Kidney (tissue), 14 donors: ENCODE data around the gene FAM20C. TPM values are rescaled to one million over a fixed set of nuclear protein-coding genes. Genes with fewer than 3 reads are reported as not detected.

Source experiments
- DNase-seq, 5 donors: peaks; one replicate each; pipeline ENCODE4 v3.0.0-alpha.2; 2013 to 2020
- FAIRE-seq: peaks from 2 replicates; lab custom pipeline; 2012; peaks lifted over from hg19 to GRCh38; lab: Jason Lieb, UNC
- H3K27ac ChIP-seq, 2 donors: one replicate each; pipeline ENCODE4 v1.7.0; 2013; ENCODE audit warnings: low read depth in 2 of 2, low read length in 2 of 2, inconsistent platforms in 1 of 2
- H3K27me3 ChIP-seq: one replicate; pipeline ENCODE4 v1.7.1; 2013; ENCODE audit warnings: low read length, inconsistent platforms; ENCODE audit not compliant: control insufficient read depth, insufficient read depth
- H3K36me3 ChIP-seq, 3 donors: one replicate each; pipeline versions ENCODE4 v1.7.0 to v1.7.1; 2013; ENCODE audit warnings: low read length in 3 of 3, control low read depth in 1 of 3, inconsistent platforms in 1 of 3; ENCODE audit not compliant: insufficient read depth in 3 of 3, control insufficient read depth in 2 of 3
- H3K4me1 ChIP-seq, 3 donors: one replicate each; pipeline versions ENCODE4 v1.7.0 to v1.7.1; 2013; ENCODE audit warnings: low read length in 3 of 3, inconsistent platforms in 1 of 3, low read depth in 1 of 3; ENCODE audit not compliant: control insufficient read depth in 2 of 3, insufficient read depth in 2 of 3
- H3K4me3 ChIP-seq, 3 donors: one replicate each; pipeline versions ENCODE4 v1.7.0 to v1.8.1; 2013; ENCODE audit warnings: low read length in 3 of 3, control low read depth in 1 of 3, inconsistent platforms in 1 of 3
- H3K9ac ChIP-seq, 3 donors: one replicate each; pipeline versions ENCODE4 v1.7.0 to v1.7.1; 2013; ENCODE audit warnings: low read length in 3 of 3, control low read depth in 1 of 3, inconsistent platforms in 1 of 3
- H3K9me3 ChIP-seq, 3 donors: one replicate each; pipeline versions ENCODE4 v1.7.0 to v1.7.1; 2013; ENCODE audit warnings: low read length in 3 of 3, control low read depth in 1 of 3, inconsistent platforms in 1 of 3; ENCODE audit not compliant: control insufficient read depth in 2 of 3, insufficient read depth in 1 of 3
- intact Hi-C: fragments of 100-400 bp; cut with DNase I; formaldehyde crosslinking; loops from one replicate; pipeline ENCODE4 v1.11.1; 2022
- polyA plus RNA-seq: library from polyadenylated mRNA; stranded (reverse); fragments of 350-450 nt; fragmentation: Illumina TruSeq; extraction: RNeasy Lipid Tissue Mini Kit (QIAGEN cat#74804); gene quantifications from one replicate; pipeline ENCODE4 v1.2.3, GENCODE V29; 2014; ENCODE audit warnings: low read depth, low replicate concordance; ENCODE audit not compliant: insufficient read depth
- total RNA-seq: library from RNA; stranded (reverse); fragmentation: NEBNext Ultra II Directional; extraction: Animal tissue kit (Norgen Biotek cat#: 25700); gene quantifications from one replicate; pipeline ENCODE4 v1.2.1, GENCODE V29; 2021
- TF ChIP-seq, protein P1 (sequence below): IDR thresholded peaks from 3 replicates; pipeline ENCODE4 v1.5.1; 2012; ENCODE audit warnings: mild to moderate bottlenecking, moderate library complexity, borderline replicate concordance; ENCODE audit not compliant: insufficient read depth; ENCODE audit errors: extremely low read depth
- donor health status: control.
- donor health status: control.
- donor health status: control.
- donor health status: control.
- donor health status: control.
- donor health status: DM: yes; HTN: yes; CAD: no.
- donor health status: Normal renal cell carcinoma (clear cell type).

The FAM20C gene
- total and polyA plus RNA-seq, 2 donors from 2014 or later: 84.9 to 114 TPM

DNA sequence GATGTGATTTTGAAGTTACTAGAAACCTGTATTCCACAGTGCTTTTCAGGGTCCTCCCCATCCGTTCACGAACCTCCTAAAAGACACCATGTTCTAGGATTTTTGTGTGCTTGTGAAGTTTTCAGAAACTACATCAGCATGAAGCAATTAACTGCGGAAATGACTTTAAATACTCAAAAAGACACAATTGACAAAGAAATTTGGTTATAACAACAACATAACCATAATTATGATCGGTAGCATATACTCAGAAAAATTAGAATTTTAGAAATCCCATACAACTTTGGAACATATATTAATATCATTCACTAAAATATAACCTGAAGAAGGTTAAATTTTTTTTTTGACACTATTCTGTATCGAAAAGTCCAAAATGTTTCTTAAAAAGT is 43.8 kb upstream of the FAM20C start:
- no peak for DNase-seq
- H3K4me3 ChIP-seq: peak overlapping the region; percentile 66 to 72 (median 70)

DNA sequence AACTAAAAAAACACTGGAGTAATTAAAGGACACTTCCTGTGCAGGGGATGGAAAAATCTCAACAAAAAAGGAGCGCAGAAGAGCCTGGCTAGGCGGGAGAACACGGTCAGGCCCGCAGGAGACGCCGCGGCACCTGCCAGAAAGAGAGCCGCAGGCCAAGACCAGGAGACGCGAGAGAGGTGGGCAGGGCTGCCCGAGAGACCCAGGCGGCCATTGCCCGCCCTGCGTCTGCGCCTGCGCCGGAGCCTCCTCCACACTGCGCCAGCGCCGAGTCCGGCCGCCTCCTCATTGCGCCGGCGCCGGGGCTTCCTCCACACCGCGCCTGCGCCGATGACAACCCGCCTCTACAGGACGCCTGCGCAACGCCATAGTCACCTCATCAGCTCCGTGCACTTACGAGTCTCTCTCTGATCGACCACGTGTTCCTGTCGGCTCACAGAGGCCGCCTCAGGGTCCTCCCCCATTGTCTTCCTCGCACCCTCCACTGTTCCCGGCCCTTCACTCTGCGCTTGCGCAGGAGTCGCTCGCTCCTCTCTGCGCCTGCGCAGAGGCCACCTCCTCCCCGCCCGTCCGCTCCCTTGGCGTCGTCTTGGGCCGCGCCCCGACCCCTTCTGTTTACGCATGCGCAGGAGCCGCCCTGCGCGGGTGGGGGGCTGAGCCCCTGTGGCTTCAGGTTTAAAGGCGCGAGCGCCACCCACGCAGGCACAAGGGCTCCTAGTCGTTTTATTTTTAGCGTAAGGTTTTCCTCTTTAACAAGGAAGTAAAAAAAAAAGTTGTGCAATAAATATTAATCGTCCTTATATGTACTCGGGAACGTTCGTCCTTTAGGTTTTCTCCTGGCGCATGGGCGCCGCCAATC is 43.2 kb upstream of the FAM20C start:
- intact Hi-C loops: no loop called here
- Histone ChIP-seq H3K9ac (peak overlapping the region; percentile 75 to 87 (median 80)), H3K9me3 (no peaks in the 10 kb centered on the region), H3K36me3 (no peaks in the 10 kb centered on the region), H3K4me1 (peaks cover 7 to 13% (median 10%) of the 10 kb centered on the region in 3 donors), H3K27ac (peak overlapping the region; percentile 94 to 95), H3K27me3 (no peaks in the 10 kb centered on the region), H3K4me3 (peak overlapping the region; percentile 66 to 72 (median 70))
- DNase-seq (peak; percentile 99 to 100 (median 99)), FAIRE-seq (no peak)
- TF ChIP-seq, protein P1, sequence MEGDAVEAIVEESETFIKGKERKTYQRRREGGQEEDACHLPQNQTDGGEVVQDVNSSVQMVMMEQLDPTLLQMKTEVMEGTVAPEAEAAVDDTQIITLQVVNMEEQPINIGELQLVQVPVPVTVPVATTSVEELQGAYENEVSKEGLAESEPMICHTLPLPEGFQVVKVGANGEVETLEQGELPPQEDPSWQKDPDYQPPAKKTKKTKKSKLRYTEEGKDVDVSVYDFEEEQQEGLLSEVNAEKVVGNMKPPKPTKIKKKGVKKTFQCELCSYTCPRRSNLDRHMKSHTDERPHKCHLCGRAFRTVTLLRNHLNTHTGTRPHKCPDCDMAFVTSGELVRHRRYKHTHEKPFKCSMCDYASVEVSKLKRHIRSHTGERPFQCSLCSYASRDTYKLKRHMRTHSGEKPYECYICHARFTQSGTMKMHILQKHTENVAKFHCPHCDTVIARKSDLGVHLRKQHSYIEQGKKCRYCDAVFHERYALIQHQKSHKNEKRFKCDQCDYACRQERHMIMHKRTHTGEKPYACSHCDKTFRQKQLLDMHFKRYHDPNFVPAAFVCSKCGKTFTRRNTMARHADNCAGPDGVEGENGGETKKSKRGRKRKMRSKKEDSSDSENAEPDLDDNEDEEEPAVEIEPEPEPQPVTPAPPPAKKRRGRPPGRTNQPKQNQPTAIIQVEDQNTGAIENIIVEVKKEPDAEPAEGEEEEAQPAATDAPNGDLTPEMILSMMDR: no peak

More for the DNA sequence above, 43.8 kb upstream of the FAM20C start:
- H3K4me1 ChIP-seq: peaks cover 7 to 13% (median 10%) of the 10 kb centered on the region in 3 donors
- no peaks in the 10 kb centered on the region for H3K36me3 ChIP-seq
- TF ChIP-seq, protein P1: no peak
- H3K9me3 ChIP-seq: no peaks in the 10 kb centered on the region
- peak; percentile 50 for FAIRE-seq
- H3K27me3 ChIP-seq: no peaks in the 10 kb centered on the region
- peak overlapping the region; percentile 69 to 80 (median 75) for H3K9ac ChIP-seq
- intact Hi-C loops: no loop called here
- H3K27ac ChIP-seq: peak overlapping the region in 1 of 2 donors; percentile 94

DNA sequence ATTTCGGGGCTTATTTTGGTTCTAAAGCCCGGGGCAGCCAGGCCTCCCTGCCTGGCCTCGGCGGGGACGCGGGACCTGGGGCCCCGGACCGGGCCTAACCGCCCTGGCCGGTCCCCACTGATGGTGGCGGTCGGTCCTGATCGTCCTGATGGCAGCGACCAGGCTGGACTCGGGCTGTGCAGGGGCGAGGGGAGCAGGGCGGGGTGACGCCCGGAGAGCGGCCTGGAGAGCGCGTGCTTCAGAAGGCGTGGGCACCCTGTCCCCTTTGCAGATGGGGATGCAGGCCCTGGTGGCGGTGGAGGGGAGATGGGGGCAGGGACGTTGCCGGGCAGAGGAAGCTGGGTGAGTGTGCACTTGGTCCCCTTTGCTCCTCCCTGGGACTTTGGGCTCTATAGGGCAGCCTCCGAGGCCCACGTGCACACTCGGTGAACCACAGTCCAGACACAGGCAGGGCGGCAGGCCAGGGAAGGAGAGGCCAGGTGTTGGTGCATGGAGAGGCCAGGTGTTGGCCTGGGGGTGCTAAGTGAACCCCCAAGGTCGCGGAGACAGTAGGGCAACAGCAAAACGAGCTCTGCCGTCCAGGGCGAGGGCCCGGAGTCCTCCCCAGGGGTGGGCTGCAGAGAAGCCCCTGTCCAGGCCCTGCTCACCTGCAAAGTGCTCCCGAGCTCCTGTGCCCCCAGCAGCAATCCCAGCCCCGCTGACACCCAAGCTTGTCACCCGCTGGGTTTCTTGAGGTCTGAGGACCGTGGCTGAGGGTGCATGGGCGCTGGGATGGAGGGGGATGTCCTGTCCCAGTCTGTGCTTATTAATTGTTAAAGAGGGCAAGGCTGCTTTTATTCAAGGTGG is 42.4 kb upstream of the FAM20C start:
- FAIRE-seq (no peak), DNase-seq (peak; percentile 57 to 91 (median 73))
- H3K9me3 ChIP-seq: no peaks in the 10 kb centered on the region
- no peaks in the 10 kb centered on the region for H3K27me3 ChIP-seq
- H3K4me3 ChIP-seq: peak overlapping the region; percentile 50 to 70 (median 51)
- peaks cover 7 to 13% (median 10%) of the 10 kb centered on the region in 3 donors for H3K4me1 ChIP-seq
- peak overlapping the region; percentile 94 to 95 for H3K27ac ChIP-seq
- intact Hi-C loops: no loop called here
- H3K36me3 ChIP-seq: no peaks in the 10 kb centered on the region
- peak overlapping the region; percentile 23 to 87 (median 56) for H3K9ac ChIP-seq
- TF ChIP-seq, protein P1: no peak
